Tibial nerve (tissue), 4 donors: Measurements from ENCODE around the gene TENM3. TPM values are rescaled to one million over a fixed set of nuclear protein-coding genes. Genes with fewer than 3 reads are reported as not detected.
A peak's percentile ranks its signal among the peaks of the same experiment; 100 is the strongest.

Experiments used
- DNase-seq, 2 donors: peaks; one replicate each; pipeline ENCODE4 v3.0.0-alpha.2; 2019; ENCODE audit warnings: low spot score in 2 of 2
- H3K27ac ChIP-seq, 4 donors: fragments of 200-600 bp; sonication (generic) in 3 of 4; one replicate each; pipeline ENCODE4 v1.5.1; 2017 to 2019; ENCODE audit warnings: mild to moderate bottlenecking in 1 of 4
- H3K27me3 ChIP-seq, 2 donors: fragments of 200-600 bp; sonication (generic) in 1 of 2; one replicate each; pipeline versions ENCODE4 v1.5.1 to v1.6.0; 2017 to 2019
- H3K36me3 ChIP-seq, 3 donors: fragments of 200-600 bp; sonication (generic); one replicate each; pipeline ENCODE4 v1.5.1; 2018 to 2019
- H3K4me1 ChIP-seq, 4 donors: fragments of 200-600 bp; sonication (generic) in 3 of 4; one replicate each; pipeline ENCODE4 v1.5.1; 2017 to 2019
- H3K4me3 ChIP-seq, 4 donors: fragments of 200-600 bp; sonication (generic) in 3 of 4; one replicate each; pipeline ENCODE4 v1.5.1; 2017 to 2019; ENCODE audit warnings: mild to moderate bottlenecking in 1 of 4, moderate library complexity in 1 of 4
- H3K9me3 ChIP-seq, 4 donors: fragments of 200-600 bp; sonication (generic) in 3 of 4; one replicate each; pipeline ENCODE4 v1.5.1; 2017 to 2019
- CTCF ChIP-seq, 5 experiments: fragments of 200-600 bp in 3 of 5; fragments of 450-650 bp in 2 of 5; sonication (generic) in 3 of 5; IDR thresholded peaks; one replicate each; pipeline ENCODE4 v1.5.1; 2016 to 2019; ENCODE audit warnings: antibody characterized with exemption in 5 of 5, mild to moderate bottlenecking in 3 of 5, moderate library complexity in 2 of 5
- EP300 ChIP-seq, 2 donors: sonication (generic); formaldehyde crosslinking; IDR thresholded peaks; one replicate each; pipeline ENCODE4 v1.6.1; 2017; ENCODE audit warnings: antibody characterized with exemption in 2 of 2, mild to moderate bottlenecking in 1 of 2
- POLR2A ChIP-seq, 2 donors: fragments of 450-650 bp; IDR thresholded peaks; one replicate each; pipeline ENCODE4 v1.6.1; 2017; ENCODE audit warnings: antibody characterized with exemption in 2 of 2, mild to moderate bottlenecking in 2 of 2, moderate library complexity in 2 of 2
- WGBS, 2 donors: methylation state at CpG; one replicate each; pipeline ENCODE4 v1.1.5; 2018; 5-methylcytosine and 5-hydroxymethylcytosine counted together
- total RNA-seq, 4 donors: library from RNA; depleted of rRNA; stranded (reverse); fragments of >200 nt; gene quantifications; one replicate each; pipeline ENCODE4 v1.1.0, GENCODE V29; 2016

The TENM3 gene
- total RNA-seq, 4 donors from 2014 or later = 19.0 to 60.5 (median 29.4) TPM

DNA sequence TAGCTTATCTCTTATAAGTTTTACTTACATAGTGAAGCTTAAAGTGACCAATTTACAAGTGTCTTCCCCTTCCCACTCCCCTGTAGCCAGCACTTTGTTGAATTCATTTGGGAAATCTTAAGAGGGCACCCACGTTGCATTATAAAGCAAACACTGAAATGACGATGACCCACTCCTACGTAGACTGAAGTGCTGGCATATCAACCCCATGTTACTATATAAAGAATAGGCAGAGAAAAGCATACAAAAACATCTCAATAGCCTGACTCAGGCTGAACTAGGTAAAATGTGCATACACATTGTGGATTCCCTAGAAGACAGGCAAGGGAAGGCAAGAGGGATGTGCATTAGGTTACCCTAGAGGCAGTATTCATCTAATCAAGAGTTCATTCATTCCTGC lies 313.4 kb downstream of the TENM3 start:
- Histone ChIP-seq H3K27ac (peak overlapping the region in 3 of 4 donors; percentile 46 to 78 (median 71)), H3K27me3 (no peaks in the 10 kb centered on the region), H3K4me3 (no peak overlapping the region), H3K4me1 (peaks cover 0 to 26% (median 2%) of the 10 kb centered on the region in 4 donors), H3K36me3 (no peaks in the 10 kb centered on the region), H3K9me3 (no peaks in the 10 kb centered on the region)
- WGBS, 2 donors = 38% methylated on average over 3 of the region's 3 CpGs
- no peak for DNase-seq
- no peak for TF ChIP-seq EP300 (IDR thresholded peaks at IDR 0.05)
- TF ChIP-seq POLR2A (IDR thresholded peaks at IDR 0.05) = no peak
- no peak for TF ChIP-seq CTCF (IDR thresholded peaks at IDR 0.05)

- H3K4me1 ChIP-seq = peaks cover 0 to 18% (median under 1%) of the 10 kb centered on the region in 4 donors
- DNase-seq = no peak
- TF ChIP-seq CTCF (IDR thresholded peaks at IDR 0.05) (peak in 1 of 5 experiments; percentile 21), POLR2A (IDR thresholded peaks at IDR 0.05) (no peak), EP300 (IDR thresholded peaks at IDR 0.05) (no peak)
- H3K27ac ChIP-seq = peak overlapping the region in 1 of 4 donors; percentile 20
- H3K4me3 ChIP-seq = no peak overlapping the region
- H3K36me3 ChIP-seq = no peaks in the 10 kb centered on the region
- no peaks in the 10 kb centered on the region for H3K27me3 ChIP-seq
- 19 to 20% methylated on average over 4 of the region's 4 CpGs for WGBS, 2 donors
- no peaks in the 10 kb centered on the region for H3K9me3 ChIP-seq
Observed at GRCh38 chr4:182560358-182560757, 317.2 kb downstream of the TENM3 start.

- 83 to 91% methylated on average over 3 of the region's 3 CpGs for WGBS, 2 donors
- H3K27ac ChIP-seq = no peak overlapping the region
Observed at GRCh38 chr4:182562350-182562749, 319.1 kb downstream of the TENM3 start.

GRCh38 chr4:182564724-182565369 lies 321.6 kb downstream of the TENM3 start:
- Histone ChIP-seq H3K4me3 (no peak overlapping the region), H3K4me1 (no peaks in the 10 kb centered on the region), H3K27me3 (no peaks in the 10 kb centered on the region), H3K9me3 (no peaks in the 10 kb centered on the region), H3K27ac (no peak overlapping the region), H3K36me3 (no peaks in the 10 kb centered on the region)
- 74 to 79% methylated on average over 4 of the region's 4 CpGs for WGBS, 2 donors
- no peak for DNase-seq
- TF ChIP-seq CTCF (IDR thresholded peaks at IDR 0.05) (no peak), POLR2A (IDR thresholded peaks at IDR 0.05) (no peak), EP300 (IDR thresholded peaks at IDR 0.05) (no peak)

More at GRCh38 chr4:182562350-182562749, 319.1 kb downstream of the TENM3 start:
- TF ChIP-seq EP300 (IDR thresholded peaks at IDR 0.05) (no peak), POLR2A (IDR thresholded peaks at IDR 0.05) (no peak), CTCF (IDR thresholded peaks at IDR 0.05) (no peak)
- DNase-seq = no peak
- Histone ChIP-seq H3K27me3 (no peaks in the 10 kb centered on the region), H3K9me3 (no peaks in the 10 kb centered on the region), H3K4me3 (no peak overlapping the region), H3K36me3 (no peaks in the 10 kb centered on the region), H3K4me1 (peaks cover 0 to 4% (median 0%) of the 10 kb centered on the region in 4 donors)

DNA sequence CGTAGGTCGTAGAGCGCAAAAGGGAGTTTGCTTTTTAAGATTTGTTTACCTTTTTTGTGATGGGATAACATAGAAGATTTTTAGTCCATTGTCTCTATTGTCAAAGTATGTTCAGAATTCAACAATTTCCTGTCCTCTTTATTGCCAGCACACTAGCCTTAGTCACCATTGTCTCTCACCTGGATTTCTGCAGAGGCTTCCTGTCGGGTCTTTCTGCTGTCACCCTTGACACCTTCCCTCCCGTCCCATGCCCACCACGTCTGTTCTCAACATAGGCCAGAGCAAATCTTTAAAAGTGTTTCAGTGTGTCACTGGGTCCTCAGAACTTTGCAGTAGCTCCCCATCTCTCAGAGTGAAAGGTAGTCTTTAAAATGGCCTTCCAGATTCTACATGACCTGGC lies 323.9 kb downstream of the TENM3 start:
- Histone ChIP-seq H3K27ac (no peak overlapping the region), H3K36me3 (no peaks in the 10 kb centered on the region), H3K4me3 (no peak overlapping the region), H3K4me1 (no peaks in the 10 kb centered on the region), H3K27me3 (no peaks in the 10 kb centered on the region), H3K9me3 (no peaks in the 10 kb centered on the region)
- WGBS, 2 donors = 73 to 81% methylated on average over 6 of the region's 6 CpGs
- TF ChIP-seq POLR2A (IDR thresholded peaks at IDR 0.05) (no peak), CTCF (IDR thresholded peaks at IDR 0.05) (no peak), EP300 (IDR thresholded peaks at IDR 0.05) (no peak)
- DNase-seq = no peak
